Measurements from ENCODE around the gene CA10. TPM values are rescaled to one million over a fixed set of nuclear protein-coding genes. Genes with fewer than 3 reads are reported as not detected.

The CA10 gene
- total RNA-seq, 1 experiment from 2014 or later: not detected

DNA sequence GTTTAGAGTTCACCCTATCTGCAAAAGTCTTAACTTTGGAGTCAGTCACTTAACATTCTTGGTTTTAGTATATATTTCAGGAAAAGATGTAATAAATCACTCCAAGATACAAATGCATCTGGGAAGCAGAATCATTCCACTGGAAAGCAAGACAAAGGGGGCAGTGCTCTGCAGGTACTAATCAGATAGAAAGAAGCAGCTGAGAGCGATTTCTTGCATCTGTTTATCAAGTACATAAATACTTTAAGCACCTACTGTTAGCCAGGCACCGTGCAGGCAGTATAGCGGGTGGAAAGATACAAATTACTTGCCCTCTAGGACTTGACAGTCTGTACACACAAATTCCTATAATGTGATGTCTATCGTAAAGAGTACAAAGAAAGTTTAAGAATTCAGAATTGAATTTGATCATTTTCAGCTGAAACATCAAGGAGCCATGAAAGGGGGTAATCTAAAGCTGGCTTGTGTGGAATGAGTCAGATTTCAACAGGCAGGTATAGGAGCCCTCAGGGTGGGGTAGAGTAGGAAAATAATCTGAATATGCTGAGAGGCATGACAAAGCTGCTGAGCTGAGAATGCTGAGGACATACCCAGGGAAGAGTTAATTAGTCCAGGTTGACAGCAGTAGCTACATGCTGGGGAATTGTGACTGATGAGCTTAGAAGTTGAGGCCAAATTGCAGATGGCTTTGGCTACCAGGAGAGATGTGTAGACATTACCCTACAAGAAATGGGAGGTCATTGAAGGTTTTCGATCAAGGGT lies 110.2 kb downstream of the CA10 start:
- no peak for DNase-seq (ENCODE audit: low read depth)

DNA sequence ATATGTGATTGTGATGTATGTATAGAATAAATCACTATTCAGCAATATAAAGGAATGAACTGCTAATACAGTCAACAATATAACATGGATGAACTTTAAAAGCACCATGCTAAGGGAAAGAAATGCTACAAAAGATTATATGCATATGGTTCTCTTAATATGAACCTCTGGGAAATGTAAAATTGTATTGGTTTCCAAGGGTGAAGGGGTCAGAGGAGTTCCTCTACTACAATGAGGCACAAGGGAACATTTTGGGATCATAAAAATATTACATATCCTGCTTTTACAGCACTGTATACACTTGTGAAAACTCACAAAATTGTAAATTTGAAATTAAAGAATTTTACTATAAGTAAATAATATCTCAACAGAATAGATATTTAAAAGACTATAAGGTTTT lies 111.4 kb downstream of the CA10 start:
- DNase-seq (ENCODE audit: low read depth): no peak

DNA sequence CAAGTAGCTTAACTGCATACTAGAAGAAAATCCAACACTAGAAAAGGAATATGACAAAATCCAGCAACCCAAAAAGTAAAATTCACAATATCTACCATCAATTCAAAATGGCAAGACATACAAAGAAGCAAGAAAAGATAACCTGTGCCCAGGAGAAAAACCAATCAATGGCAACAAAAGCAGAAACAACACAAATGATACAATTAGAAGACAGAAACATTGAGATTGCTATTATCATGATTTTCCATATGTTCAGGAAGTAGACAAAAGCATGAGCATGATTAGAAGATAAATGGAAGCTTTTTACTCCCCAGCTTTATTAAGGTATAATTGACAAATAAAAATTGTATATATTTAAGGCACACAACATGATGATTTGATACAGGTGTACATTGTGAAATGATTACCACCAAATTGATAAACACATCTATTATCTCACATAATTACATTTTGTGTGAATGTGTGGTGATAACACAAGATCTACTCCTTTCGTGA lies 117.3 kb downstream of the CA10 start:
- no peak for DNase-seq (ENCODE audit: low read depth)

DNA sequence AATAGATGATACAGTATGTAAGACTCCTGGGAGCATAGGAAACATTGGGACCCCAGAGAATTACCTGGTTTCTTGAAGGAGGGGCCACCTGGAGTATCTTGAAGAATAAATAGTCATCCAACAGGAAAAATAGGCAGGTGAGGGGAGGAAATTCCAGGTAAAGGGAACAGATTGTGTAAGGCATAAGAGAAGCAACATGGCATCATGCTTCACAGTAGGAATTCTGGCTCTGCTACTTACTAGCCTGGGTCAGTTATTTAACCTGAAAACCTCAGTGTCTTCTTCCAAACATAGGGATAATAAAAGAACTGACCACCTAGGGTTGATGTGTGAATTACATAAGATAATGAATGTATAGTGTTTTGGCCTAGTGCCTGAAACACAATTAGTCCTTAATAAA lies 122.1 kb downstream of the CA10 start:
- no peak for DNase-seq (ENCODE audit: low read depth)

DNA sequence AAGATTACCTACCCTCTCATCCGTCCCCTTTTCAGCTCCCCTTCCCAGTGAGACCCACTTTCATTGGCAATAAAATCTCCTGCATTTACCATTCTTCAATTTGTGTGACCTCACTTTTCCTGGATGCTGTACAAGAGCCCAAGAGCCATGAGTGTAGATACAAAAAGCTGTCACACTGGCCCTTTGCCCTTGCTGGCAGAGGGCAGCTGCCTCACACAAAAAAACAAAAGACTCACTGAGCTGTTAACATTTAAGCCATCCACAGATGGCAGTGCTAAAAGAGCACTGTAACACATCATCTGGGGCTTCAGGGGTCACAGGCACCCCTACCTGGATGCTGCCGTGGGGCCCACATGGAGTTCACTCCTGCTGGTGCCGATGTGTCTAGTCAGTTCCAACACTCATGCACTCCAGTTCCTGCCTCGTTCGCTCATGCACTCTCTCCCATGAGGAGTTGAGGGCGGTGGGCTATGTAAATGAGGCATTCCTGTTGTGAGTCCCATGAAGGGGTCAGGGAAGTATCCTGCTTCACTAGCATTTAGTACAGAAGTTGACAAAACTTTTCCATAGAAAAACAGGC lies 123.1 kb downstream of the CA10 start:
- no peak for DNase-seq (ENCODE audit: low read depth)

DNA sequence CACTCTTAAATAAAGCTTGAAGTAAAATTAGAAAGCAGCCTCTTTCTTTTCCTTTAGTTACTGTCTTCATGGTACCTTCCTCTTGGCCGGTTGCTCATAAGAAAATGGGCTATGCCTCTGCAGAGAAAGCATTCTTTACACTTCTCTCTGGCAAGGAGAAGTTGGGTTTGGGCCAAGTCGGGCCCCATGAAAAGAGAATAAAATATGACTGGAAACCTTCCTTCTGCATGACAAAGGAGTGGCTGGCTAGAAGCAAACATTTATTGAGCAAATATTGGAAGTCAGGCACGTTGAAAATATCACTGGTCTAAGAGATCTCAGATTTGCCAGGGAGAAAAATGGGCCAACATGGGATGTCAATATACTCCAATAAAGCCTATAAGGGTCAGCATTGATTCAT lies 126.1 kb downstream of the CA10 start:
- no peak for DNase-seq (ENCODE audit: low read depth)

DNA sequence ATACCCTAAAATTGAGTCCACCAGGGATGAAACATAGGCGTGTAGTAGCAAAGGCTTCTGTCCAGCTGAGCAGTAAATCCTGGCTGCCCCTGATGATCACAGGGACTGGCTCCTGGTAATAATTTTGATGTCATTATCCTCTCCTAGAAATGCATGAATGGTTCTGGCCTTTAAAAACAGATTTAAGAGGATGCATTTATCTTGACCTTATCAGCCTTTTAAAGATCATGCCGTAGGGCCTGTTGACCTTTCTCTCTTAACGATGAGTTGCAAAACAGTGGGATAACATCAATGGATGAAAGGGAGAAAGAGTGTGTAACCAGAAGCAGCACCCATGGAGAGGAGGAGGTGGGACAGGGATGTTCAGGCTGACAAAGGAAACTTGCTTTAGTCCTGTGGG lies 128.5 kb downstream of the CA10 start:
- DNase-seq (ENCODE audit: low read depth): no peak

DNA sequence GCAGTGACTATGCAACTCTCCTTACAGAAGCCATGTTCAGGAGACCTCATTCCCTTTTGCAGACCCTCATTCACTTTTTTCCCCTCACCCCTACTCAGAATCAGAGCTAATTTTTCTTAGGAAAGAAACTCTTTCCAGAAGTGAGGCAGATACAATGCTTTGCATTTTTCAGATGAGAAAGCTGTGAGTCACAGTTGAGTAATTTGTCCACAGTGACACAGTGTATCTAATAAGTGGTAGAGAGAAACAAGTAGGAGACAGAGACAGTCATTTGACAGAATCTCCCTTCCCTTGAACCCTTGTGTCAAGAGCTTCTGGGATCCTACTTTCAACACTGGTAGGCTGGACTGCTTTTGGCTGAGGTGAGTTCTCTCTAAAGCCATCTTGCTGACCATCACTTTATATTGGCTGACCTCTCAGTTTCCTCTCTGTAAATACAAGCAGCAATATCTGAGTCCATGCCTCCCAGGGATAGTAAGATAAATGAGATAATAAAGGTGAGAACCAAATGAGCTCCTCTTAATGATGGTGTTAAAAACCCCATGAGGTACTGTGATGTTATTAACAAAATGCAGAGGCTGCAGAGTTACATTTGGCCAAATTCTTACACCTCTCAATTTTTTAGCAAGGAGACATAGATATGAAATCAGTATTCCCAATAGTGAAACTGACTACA lies 130.8 kb downstream of the CA10 start:
- DNase-seq (ENCODE audit: low read depth): no peak

DNA sequence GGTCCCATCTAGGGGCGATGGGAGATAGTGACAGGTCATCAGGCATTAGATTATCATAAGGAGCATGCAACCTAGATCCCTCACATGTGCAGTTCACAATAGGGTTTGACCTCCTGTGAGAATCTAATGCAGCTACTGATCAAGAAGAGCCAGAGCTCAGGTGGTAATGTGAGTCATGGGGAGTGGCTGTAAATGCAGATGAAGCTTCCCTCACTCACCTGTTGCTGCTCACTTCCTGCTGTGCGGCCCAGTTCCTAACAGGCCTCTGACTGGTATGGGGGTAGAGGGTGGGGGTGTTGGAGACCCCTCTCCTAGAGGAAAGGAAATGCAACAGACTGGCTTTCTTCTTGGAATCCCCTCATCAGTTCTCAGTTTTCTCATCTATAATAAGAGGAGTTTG lies 131.4 kb downstream of the CA10 start:
- no peak for DNase-seq (ENCODE audit: low read depth)

DNA sequence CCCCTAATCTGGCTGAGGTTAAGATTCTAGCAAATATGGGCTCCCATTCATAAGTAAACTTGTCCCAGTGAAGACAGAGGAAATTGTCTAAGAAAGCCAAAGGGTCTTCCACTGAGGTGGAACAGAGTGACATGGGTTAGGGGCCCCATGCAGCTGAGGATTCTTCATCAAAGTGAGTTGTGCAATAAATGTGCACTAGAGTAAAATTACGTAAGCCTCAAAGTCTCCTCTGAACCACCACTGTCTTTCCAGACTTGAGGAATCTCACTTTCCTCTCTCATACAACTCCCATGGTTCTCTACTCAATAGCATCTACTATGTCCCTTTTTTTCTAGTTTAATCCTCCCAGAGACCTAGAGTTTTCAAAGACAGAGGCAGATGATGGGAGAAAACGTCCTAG lies 132.4 kb downstream of the CA10 start:
- DNase-seq (ENCODE audit: low read depth): no peak

DNA sequence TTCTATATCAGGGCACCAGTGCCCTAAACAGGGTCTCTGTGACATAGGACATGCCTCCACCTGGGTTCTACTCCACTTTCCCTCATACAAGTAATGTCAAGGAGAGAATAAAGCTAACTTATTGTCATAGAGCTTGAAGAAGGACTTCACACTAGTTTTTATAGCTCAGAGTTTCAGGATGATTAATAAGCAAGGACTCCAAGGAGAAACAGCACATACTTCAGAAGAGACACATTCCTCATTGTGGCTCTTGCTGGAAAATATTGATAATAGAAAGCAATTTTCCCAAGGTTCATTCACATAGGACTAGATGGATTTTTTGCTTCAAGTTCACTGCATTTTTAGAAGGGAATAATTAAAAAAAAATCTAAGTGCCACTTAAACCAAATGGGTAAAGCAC lies 133.3 kb downstream of the CA10 start:
- DNase-seq (ENCODE audit: low read depth): no peak

DNA sequence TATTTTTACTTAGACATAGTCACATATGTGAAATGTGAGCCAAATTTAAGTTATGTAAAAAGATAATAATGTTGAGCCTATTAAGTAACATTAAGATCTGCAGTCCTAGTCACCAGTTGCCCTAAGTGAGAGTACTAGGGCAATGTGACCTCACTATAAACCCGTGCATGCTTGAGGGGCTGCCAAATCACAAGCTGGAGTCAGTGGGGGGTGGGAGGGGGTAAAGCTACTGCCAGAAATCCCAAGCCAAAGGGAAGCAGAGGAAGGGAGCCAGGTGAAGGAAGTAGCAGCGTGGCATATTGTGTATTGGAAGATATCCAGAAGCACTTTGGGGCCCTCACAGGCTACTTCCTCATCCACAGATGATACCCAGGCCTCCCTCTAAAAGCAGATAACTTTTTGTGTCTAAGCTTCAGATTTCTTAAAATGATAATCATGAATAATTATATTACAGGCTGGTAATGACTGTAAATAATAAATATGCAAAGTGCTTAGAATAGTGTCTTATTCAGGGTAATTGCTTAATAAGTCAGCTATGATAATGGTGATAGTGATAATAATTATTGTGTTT lies 134.1 kb downstream of the CA10 start:
- DNase-seq (ENCODE audit: low read depth): no peak

DNA sequence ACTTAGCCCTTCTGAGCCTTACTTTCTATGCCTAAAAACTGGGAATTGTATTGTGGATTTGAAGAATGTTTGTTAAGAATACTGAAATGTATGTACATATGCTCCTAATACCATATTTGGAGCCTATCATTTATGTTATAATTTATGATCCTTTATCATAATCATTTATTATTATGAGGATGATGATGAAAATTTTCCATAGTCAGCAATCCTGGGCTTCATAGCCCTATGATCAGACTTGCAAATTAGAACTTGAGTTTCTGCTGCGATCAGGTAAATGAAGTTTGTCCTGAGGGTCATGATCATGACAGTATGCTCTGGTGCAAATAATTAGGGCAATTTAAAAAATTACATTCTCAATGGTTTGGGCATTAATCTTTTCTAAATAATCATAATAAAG lies 147.4 kb downstream of the CA10 start:
- no peak for DNase-seq (ENCODE audit: low read depth)

DNA sequence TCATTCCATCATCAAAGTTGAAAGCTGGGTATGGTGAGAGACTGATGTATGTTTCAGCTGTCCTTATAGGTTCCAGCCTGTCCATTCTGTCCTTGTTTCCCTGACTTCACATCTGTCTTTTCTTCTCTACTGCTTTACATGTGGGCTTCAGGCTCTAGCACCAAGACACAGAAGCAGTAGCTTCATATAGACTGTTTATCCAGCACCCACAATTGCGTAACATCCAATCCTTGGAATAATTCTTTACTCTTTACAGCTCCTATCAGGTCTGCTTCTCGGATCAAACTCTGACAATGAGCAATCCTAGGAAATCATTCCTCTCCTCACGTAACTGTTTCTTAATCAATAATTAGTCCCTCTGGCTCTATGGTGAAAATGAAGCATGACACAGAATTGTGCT lies 158.9 kb downstream of the CA10 start:
- DNase-seq (ENCODE audit: low read depth): no peak

DNA sequence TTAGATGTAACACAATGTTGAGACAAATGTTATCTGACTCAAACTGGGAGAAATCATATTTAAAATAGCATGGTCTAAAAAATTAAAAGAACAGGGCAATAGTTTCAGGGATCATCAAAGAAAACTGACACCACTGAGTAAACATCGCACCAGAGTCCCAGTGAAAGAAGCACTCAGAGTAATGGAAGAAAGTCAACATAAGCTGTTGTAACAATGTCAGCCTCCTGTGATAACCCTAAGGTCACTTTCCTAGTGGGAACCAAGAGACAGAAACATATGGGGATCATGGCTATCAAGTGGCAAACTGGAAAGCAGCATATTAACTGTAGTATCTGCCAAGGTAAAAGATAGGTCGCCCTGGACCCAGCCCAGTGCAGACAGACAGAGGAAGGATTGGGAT lies 160.8 kb downstream of the CA10 start:
- no peak for DNase-seq (ENCODE audit: low read depth)

DNA sequence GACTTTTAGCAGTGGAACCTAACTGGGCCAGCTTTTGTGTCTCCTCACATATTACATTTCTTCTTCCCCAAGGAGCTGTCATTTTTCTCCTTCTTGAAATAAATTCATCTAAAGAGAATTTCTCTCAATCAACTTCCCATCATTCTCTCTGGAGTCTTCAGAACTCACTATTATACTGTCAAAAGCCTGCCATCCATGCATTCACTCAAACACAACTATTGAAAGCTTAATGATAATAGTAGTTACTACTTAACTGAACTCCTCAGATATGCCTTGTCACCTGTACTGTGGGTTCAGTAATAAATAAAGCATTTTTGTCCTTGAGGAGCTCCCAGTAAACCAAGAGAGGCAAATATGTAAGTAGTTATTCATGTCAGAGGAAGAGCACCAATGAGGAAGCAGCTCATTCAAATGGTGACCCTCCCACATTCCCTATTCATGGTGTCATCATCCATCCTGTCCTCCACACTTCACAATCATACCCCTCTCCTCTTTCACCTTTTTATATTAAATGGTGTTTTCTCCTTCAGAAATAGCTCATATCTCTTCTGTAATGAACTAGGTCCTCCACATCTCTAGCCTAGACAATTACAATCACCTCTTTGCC lies 162.6 kb downstream of the CA10 start:
- DNase-seq (ENCODE audit: low read depth): no peak

DNA sequence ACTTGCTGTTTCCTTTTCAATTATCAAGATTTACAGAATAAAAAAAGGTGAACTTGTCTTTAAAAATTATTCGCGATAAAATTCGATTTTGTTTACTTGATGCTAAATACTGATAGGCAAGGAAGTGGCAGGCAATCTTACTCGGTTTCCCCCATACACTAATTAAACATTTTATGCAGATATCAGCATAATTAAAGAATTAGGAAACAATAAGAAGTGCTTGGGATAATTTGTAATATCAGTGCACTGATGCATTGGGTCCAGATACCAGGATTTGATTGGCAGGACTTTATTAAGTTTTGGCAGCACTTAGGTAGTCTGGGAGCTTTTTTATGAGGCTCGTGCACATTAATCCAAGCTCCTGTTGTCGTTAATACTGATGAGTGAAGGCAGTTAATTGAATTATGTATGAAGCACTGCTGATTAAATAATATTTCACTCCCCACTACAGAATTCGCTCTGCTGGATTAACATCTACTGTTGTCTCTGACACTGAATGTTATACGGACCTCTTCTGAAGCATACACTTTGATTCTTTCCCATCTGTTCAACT lies 165.6 kb downstream of the CA10 start:
- DNase-seq (ENCODE audit: low read depth): no peak

DNA sequence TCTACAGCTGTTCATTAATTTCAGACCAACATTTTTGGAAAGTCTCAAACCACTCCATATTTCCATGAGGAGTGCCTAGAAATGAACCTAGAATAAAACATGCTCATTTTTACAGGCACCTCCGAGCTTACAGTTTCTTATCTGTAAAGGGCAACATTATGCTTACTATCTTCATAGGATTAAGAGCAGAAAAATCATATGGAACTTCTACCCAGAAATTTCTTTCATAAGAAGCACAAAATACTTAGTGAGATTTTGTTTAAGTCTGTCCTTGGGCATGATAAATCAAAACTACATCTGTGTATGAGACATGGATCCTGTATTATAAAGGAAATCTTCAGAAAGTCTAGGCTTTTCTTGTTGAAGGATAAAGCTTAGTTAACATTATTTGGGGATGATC lies 187.4 kb downstream of the CA10 start:
- DNase-seq (ENCODE audit: low read depth): no peak

DNA sequence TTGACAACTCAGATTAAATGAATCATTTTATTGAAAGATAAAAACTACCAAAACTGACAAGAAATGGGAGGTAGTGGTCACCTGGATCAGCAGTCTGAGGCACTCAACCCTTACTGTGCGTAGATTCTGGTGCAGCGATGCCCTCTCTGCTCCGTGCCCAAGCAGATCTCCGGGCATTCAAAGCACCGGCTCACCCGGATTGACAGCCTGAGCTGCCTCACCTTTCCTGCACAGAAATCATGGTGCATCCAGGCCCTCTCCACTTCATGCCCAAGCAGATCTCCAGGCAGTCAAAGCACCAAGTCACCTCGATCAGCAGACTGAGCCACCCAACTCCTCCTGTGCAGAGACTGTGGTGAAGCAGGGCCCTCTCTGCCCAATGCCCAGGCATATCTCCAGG lies 196.8 kb downstream of the CA10 start:
- DNase-seq (ENCODE audit: low read depth): no peak

DNA sequence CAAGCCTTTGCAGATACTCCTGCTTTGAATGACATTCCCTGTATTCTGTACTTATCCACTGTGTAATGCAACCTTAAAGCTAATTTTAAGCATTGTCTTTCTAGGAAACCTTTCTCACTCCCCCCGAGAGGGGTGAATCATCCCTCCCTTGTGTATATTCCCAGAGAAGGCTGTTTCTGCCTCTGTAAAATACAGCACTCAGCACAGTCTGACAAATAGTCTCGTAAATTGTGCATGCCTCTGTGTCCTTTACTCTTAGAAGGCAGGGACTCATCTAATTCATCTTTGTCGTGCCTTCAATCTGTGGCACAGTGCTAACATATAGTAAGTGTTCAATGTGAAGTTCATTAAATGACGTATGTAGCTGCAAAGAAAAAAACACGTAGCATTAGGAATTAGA lies 200.7 kb downstream of the CA10 start:
- no peak for DNase-seq (ENCODE audit: low read depth)

DNA sequence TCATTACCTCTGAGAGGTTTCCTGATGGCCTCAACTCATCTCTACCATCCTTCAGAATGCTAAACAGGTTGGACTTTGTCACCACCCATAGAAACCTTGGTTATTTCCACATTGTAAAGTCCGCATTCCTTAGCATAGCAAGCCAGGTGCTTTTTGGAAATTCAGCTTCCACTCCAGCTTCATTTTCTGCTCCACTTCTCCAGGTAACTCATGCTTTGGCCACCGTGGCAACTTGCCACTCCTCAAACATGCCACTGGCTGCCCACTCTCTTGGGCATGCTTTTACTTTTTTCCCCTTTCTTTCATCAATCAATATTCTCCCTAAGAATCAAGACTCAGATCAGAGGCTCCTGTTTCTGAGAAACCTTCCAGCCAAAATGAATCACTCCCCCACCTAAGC lies 203.3 kb downstream of the CA10 start:
- DNase-seq (ENCODE audit: low read depth): no peak

DNA sequence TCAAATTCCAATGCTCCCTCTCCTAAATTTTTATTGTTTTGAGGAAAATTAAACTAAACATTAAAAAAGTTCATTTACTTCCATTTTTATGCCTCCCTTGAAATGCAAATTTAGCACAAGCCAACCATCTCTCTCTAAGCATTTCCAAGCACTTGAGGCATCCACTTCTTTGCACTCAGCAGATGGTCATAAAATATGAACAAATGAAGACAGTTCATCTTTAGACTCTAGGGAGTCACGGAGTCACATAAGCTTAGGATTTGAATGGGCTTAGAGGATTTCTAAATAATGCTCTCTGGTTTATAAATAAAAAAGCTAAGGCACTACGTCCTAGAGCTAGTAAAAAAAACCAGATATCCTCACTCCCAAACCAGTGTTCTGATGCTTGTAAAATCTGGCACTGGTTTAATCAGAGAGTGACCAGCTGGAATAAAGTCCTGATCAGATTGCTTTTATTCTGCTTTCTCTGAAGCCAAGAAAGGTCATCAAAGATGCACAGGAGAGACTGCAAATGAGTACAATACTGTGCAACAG lies 204.2 kb downstream of the CA10 start:
- no peak for DNase-seq (ENCODE audit: low read depth)

Measured in Daoy (cell line).